ENCODE data around the gene NFYC.

NFYC gene

DNA sequence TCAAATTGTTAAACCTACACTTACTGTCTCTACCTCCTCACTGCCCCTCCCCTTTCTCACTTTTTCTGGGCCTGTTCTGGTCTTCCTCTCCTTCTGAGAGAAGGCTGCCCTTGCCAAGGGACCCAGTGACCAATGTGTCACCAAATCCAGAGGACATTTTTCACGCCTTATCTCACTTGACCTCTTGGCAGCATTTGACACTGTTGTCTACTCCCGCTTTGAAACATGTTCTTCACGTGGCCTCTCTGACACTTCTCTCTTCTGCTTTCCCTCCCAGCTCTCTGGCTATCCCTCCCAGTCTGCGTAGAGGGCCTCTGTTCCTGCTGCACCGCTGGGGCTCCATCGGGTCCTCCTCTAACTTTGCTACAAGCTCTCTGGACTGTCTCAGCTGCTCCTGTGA, 117.4 kb downstream of the NFYC start:
- no peak overlapping the region for H3K4me3 ChIP-seq (ENCODE audit: low read depth, low read length)
- TF ChIP-seq, protein P1, sequence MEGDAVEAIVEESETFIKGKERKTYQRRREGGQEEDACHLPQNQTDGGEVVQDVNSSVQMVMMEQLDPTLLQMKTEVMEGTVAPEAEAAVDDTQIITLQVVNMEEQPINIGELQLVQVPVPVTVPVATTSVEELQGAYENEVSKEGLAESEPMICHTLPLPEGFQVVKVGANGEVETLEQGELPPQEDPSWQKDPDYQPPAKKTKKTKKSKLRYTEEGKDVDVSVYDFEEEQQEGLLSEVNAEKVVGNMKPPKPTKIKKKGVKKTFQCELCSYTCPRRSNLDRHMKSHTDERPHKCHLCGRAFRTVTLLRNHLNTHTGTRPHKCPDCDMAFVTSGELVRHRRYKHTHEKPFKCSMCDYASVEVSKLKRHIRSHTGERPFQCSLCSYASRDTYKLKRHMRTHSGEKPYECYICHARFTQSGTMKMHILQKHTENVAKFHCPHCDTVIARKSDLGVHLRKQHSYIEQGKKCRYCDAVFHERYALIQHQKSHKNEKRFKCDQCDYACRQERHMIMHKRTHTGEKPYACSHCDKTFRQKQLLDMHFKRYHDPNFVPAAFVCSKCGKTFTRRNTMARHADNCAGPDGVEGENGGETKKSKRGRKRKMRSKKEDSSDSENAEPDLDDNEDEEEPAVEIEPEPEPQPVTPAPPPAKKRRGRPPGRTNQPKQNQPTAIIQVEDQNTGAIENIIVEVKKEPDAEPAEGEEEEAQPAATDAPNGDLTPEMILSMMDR (IDR thresholded peaks at IDR 0.05; ENCODE audit: low read depth, low read length), result no peak

DNA sequence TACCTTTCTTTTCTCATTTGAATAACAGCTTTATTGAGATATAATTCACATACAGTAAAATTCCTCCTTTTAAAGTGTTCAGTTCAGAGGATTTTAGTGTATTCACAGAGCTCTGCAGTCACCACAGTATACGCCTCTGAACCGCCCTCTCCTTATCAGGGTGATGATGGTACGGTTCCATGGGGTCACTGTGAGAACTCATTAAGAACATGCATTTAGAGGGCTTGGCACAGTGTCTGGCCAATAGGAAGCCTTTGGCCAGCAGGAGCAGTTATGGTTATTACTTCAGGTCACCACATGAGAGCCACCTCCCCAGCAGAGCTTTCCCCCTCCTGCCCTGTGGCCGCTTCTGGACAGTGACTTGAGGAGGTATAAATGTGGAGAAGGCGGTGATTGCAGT, 119.4 kb downstream of the NFYC start:
- TF ChIP-seq, protein P1 (IDR thresholded peaks at IDR 0.05; ENCODE audit: low read depth, low read length), result no peak
- no peak overlapping the region for H3K4me3 ChIP-seq (ENCODE audit: low read depth, low read length)

DNA sequence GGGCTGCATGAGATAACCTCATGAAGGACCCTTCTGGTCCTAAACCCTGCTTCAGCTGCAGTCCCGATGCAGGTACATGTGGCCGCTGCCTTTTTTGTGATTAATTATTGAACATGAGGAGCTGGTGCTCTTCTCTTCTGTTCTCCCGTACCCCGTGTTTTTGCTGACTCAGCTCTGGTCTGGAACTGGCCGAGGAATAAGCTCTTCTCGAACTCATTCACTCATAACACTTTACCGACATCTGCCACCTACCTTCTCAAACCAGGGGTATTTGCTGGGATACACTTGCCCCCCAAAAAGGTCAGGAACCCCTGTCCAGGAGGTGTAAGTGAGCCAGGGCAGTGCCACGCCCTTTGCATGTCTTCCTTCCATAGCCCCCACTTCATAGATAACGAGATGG, 123.9 kb downstream of the NFYC start:
- H3K4me3 ChIP-seq (ENCODE audit: low read depth, low read length), result no peak overlapping the region
- TF ChIP-seq, protein P1 (IDR thresholded peaks at IDR 0.05; ENCODE audit: low read depth, low read length), result no peak

DNA sequence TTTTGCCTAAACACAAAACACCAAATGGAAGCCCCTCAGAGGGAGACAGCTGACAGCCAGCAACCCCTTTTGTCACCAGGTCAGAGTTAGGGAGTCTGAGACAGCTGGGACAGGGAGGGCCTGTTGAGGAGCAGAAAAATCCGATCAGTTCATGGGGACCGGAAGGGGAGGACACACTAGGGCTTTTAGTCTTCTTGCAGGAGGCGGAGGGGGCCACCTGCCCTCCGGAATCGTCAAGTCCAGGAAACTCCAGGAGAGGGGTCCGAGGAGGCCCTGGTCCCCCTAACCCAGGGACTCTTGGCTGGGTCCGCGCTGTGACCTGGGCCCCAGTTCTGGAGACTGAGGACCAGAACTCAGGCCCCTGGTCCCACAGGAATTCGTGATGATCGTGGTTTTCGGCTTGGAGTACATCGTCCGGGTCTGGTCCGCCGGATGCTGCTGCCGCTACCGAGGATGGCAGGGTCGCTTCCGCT, 126.3 kb downstream of the NFYC start:
- H3K4me3 ChIP-seq (ENCODE audit: low read depth, low read length), result no peak overlapping the region
- TF ChIP-seq, protein P1 (IDR thresholded peaks at IDR 0.05; ENCODE audit: low read depth, low read length), result no peak

DNA sequence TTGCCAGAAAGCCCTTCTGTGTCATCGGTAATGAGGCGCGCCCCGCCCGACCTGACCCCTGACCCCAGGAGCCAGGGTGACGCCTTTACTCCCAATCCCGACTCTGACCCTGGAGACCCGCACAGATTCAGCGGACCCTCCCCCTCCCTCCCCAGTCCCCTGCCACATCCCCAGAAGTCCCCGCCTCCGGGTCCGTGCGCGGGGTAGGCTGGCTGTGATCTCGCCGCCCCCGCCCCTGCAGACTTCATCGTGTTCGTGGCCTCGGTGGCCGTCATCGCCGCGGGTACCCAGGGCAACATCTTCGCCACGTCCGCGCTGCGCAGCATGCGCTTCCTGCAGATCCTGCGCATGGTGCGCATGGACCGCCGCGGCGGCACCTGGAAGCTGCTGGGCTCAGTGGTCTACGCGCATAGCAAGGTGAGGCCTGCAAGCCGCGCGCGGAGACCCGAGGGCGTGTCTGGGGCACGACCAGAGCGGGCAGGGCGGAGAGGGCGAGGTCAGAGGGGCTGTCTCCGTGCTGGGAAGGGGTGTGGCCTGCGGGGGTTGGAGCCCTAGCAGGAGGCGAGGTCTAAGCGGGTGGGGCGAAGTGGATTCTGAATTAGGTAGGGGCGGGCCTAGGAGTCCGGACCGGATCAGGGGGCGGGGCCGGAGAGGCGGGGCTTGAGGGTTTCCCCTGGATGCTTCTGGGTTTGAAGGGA, 126.9 kb downstream of the NFYC start:
- peak overlapping the region; percentile 18; the same call in 1 of the 2 replicates for H3K4me3 ChIP-seq (ENCODE audit: low read depth, low read length)
- TF ChIP-seq, protein P1 (IDR thresholded peaks at IDR 0.05; ENCODE audit: low read depth, low read length), result no peak

DNA sequence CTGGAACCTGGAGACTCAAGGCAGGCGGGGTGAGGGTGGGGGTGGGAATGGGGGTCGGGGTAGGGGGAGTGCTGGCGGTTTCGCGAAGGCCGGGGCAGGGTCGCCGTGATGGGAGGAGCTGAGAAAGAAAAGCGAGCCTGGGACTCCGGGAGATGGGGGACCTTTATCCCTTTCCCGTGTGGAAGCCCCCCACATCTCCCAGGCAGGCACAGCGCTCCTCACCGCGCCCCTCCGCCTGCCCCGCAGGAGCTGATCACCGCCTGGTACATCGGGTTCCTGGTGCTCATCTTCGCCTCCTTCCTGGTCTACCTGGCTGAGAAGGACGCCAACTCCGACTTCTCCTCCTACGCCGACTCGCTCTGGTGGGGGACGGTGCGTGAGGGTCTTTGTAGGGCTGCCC, 127.6 kb downstream of the NFYC start:
- TF ChIP-seq, protein P1 (IDR thresholded peaks at IDR 0.05; ENCODE audit: low read depth, low read length), result no peak
- H3K4me3 ChIP-seq (ENCODE audit: low read depth, low read length), result no peak overlapping the region

DNA sequence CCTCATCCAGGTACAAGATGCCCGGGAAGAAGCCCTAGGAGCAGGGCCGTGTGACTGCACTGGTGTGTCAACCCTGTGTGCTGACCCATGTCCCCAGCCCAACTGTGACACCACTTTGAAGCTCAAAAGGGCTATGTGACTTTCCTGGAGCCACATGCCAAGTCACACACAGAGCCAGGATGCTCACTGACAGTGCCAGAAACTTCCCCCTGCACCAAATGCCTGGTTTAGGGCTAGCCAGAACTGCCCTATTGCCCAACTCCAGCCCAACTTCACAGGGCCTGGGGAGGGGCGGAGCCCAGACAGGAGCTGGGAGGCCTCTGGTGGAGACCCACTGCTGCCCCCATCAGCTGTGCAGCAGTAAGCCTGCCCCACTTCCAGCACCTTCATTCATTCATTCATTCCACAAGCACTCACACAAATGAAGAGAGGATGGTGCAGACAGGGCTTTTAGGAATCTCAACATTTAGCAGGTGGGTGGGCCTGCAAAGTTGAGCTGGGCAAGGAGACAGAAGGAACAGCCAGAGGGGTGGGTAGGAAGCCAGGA, 128.8 kb downstream of the NFYC start:
- H3K4me3 ChIP-seq (ENCODE audit: low read depth, low read length), result no peak overlapping the region
- TF ChIP-seq, protein P1 (IDR thresholded peaks at IDR 0.05; ENCODE audit: low read depth, low read length), result no peak

All from WI38 (cell line).